ENCODE results near the gene RPL11.
"Not testable (repeated sequence)": the region's sequence is repeated elsewhere in the genome, so short reads cannot be mapped to it uniquely, and the experiment has no call there.

Gene RPL11

GRCh38 chr1:23687680-23688079 is 3.9 kb upstream of the RPL11 start:
- not testable (repeated sequence) for DNase-seq

GRCh38 chr1:23688281-23688680 is 3.3 kb upstream of the RPL11 start:
- DNase-seq = not testable (repeated sequence)

GRCh38 chr1:23692308-23692871 is 784 bp downstream of the RPL11 start:
- DNase-seq = no peak

- no peak for DNase-seq
Measured at GRCh38 chr1:23693599-23693998, 2.0 kb downstream of the RPL11 start.

GRCh38 chr1:23694371-23694770 is 2.8 kb downstream of the RPL11 start:
- DNase-seq = no peak

GRCh38 chr1:23695667-23696066 is 4.1 kb downstream of the RPL11 start:
- no peak for DNase-seq

- DNase-seq = no peak
Measured at GRCh38 chr1:23696335-23696989, 4.9 kb downstream of the RPL11 start.

GRCh38 chr1:23698466-23698865 is 6.9 kb downstream of the RPL11 start:
- DNase-seq = no peak

- DNase-seq = no peak
Measured at GRCh38 chr1:23699280-23700179, 7.9 kb downstream of the RPL11 start.

GRCh38 chr1:23701310-23701709 is 9.7 kb downstream of the RPL11 start:
- no peak for DNase-seq

GRCh38 chr1:23701996-23702395 is 10.4 kb downstream of the RPL11 start:
- DNase-seq = no peak

GRCh38 chr1:23704834-23705495 is 13.4 kb downstream of the RPL11 start:
- DNase-seq = no peak

GRCh38 chr1:23709229-23709628 is 17.6 kb downstream of the RPL11 start:
- DNase-seq = no peak

- no peak for DNase-seq
Measured at GRCh38 chr1:23718482-23718881, 26.9 kb downstream of the RPL11 start.

- no peak for DNase-seq
Measured at GRCh38 chr1:23719162-23719820, 27.7 kb downstream of the RPL11 start.

- no peak for DNase-seq
Measured at GRCh38 chr1:23720256-23720995, 28.8 kb downstream of the RPL11 start.

- DNase-seq = no peak
Measured at GRCh38 chr1:23722652-23723051, 31.0 kb downstream of the RPL11 start.

GRCh38 chr1:23726686-23727085 is 35.1 kb downstream of the RPL11 start:
- no peak for DNase-seq

- DNase-seq = no peak
Measured at GRCh38 chr1:23727362-23727811, 35.8 kb downstream of the RPL11 start.

GRCh38 chr1:23732363-23733224 is 41.0 kb downstream of the RPL11 start:
- no peak for DNase-seq

- DNase-seq = not testable (repeated sequence)
Measured at GRCh38 chr1:23733281-23733680, 41.7 kb downstream of the RPL11 start.

Data from activated gamma-delta T cell (primary cell).